ENCODE measurements around the gene CTSA. TPM values are rescaled to one million over a fixed set of nuclear protein-coding genes. Genes with fewer than 3 reads are reported as not detected.

The CTSA gene
- total RNA-seq, 4 donors from 2014 or later: 79.1 to 164 (median 109) TPM

DNA sequence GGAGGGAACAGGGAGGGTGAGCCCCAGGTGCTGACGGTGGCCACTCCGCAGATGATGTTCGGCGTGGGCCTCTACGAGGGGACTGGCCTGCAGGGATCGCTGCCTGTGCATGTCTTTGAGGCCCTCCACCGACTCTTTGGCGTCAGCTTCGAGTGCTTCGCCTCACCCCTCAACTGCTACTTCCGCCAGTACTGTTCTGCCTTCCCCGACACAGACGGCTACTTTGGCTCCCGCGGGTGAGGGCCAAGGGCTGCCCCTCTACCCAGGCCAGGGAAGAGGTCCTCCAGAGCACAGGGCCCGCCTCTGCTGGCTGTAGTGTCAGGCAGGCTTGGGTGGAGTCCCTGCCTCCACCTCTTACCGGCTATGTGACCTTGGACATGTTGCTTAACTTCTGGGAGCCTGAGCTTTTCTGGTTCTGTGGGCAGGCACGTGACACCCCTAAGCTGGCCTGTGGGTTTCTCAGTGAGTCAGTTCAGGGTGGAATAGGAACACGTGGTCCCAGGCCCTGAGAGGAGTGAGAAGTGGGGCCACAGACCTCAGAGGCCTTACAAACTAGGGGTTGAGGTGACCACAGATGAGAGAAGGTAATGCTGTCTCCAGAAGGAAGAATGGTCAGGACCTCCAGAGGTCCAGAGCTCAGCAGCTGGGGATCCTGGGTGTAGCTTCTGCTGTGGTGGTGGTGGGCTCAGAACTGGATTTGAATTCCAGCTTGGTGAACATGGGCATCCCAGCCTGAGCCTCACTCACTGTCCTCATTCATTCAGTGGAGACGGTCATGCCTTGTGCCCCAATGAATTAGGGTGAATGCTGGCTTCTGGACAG is 55.2 kb downstream of the CTSA start:
- TF ChIP-seq, protein P1, sequence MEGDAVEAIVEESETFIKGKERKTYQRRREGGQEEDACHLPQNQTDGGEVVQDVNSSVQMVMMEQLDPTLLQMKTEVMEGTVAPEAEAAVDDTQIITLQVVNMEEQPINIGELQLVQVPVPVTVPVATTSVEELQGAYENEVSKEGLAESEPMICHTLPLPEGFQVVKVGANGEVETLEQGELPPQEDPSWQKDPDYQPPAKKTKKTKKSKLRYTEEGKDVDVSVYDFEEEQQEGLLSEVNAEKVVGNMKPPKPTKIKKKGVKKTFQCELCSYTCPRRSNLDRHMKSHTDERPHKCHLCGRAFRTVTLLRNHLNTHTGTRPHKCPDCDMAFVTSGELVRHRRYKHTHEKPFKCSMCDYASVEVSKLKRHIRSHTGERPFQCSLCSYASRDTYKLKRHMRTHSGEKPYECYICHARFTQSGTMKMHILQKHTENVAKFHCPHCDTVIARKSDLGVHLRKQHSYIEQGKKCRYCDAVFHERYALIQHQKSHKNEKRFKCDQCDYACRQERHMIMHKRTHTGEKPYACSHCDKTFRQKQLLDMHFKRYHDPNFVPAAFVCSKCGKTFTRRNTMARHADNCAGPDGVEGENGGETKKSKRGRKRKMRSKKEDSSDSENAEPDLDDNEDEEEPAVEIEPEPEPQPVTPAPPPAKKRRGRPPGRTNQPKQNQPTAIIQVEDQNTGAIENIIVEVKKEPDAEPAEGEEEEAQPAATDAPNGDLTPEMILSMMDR (IDR thresholded peaks at IDR 0.05; ENCODE audit: low read depth): no peak

DNA sequence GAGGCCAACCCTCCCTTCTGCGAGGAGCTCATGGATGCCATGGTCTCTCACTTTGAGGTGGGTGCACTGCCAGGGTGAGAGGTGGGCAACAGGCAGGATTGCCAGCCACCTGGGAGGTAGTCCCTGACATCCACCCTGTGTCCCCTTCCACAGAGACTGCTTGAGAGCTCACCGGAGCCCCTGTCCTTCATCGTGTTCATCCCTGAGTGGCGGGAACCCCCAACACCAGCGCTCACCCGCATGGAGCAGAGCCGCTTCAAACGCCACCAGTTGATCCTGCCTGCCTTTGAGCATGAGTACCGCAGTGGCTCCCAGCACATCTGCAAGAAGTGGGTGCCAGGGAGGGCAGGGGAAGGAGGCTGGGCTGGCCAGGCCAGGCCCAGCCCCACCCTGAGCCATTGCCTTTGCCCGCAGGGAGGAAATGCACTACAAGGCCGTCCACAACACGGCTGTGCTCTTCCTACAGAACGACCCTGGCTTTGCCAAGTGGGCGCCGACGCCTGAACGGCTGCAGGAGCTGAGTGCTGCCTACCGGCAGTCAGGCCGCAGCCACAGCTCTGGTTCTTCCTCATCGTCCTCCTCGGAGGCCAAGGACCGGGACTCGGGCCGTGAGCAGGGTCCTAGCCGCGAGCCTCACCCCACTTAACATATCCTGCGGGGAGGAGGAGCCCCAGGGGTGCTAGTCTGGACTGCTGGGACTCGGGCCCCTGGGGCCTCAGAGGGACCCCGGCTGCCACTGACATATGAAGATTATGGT is 56.2 kb downstream of the CTSA start:
- TF ChIP-seq, protein P1 (IDR thresholded peaks at IDR 0.05; ENCODE audit: low read depth): no peak

DNA sequence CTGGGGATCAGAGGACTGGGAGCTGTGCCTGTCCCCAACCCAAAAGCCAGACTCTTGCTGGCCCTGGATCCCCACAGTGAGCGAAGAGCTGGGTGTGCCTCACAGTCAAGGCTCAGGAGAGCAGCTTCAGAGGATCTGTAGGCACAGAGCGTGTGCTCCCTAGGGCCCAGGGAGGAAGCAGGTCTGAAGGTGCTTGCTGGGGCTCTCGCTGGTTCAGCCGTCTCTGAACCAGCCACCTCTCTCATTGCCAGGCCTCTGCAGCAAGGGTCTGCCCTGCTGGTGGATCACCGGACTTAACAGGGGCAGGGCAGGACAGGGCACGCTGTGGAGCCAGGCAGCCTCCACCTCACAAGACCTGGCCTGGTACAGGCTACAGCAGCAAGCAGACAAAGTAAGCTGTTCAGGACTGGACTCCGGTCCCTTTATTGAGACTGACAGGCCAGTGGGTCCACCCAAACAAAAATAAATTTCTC is 57.2 kb downstream of the CTSA start:
- TF ChIP-seq, protein P1 (IDR thresholded peaks at IDR 0.05; ENCODE audit: low read depth): no peak

Other genes with a start within 250 kb of the CTSA start
- gene WFDC11, start 221.1 kb upstream of the CTSA start, total RNA-seq: not detected
- not detected for gene WFDC13, start 189.3 kb upstream of the CTSA start, total RNA-seq
- gene WFDC10B, start 186.3 kb upstream of the CTSA start, total RNA-seq: not detected
- not detected for gene SPINT4, start 169.0 kb upstream of the CTSA start, total RNA-seq
- not detected for gene WFDC3, start 99.5 kb upstream of the CTSA start, total RNA-seq
- gene DNTTIP1, start 99.4 kb upstream of the CTSA start, total RNA-seq: 10 to 100 TPM; 17.0 to 28.1 (median 23.3) TPM
- gene UBE2C, start 78.7 kb upstream of the CTSA start, total RNA-seq: 1 to 10 TPM in 3 of 4 donors, not detected in 1; 1.3 to 3.1 (median 1.8) TPM
- 1 to 10 TPM in 3 of 4 donors, not detected in 1; 2.3 to 3.1 (median 2.4) TPM for gene TNNC2, start 64.0 kb upstream of the CTSA start, total RNA-seq
- 100 to 1,000 TPM in 2 of 4 donors, 10 to 100 TPM in 2; 31.6 to 153 (median 90.8) TPM for gene SNX21, start 57.5 kb upstream of the CTSA start, total RNA-seq
- gene ACOT8, start 33.9 kb upstream of the CTSA start, total RNA-seq: 10 to 100 TPM; 21.9 to 32.6 (median 27.1) TPM
- gene ZSWIM3, start 33.7 kb upstream of the CTSA start, total RNA-seq: 1 to 10 TPM; 2.1 to 4.4 (median 2.7) TPM
- gene ZSWIM1, start 10.1 kb upstream of the CTSA start, total RNA-seq: 1 to 10 TPM; 5.9 to 7.0 (median 6.7) TPM
- gene SPATA25, start 3.7 kb upstream of the CTSA start, total RNA-seq: 10 to 100 TPM in 1 of 4 donors, 1 to 10 TPM in 3; 2.2 to 13.4 (median 2.9) TPM
- 10 to 100 TPM in 2 of 4 donors, 1 to 10 TPM in 2; 2.3 to 15.1 (median 10.0) TPM for gene NEURL2, start 127 bp upstream of the CTSA start, total RNA-seq
- 100 to 1,000 TPM; 135 to 475 (median 261) TPM for gene PLTP, start 20.8 kb downstream of the CTSA start, total RNA-seq
- 10 to 100 TPM; 20.7 to 39.2 (median 24.8) TPM for gene PCIF1, start 43.3 kb downstream of the CTSA start, total RNA-seq
- gene ZNF335, start 80.9 kb downstream of the CTSA start, total RNA-seq: 10 to 100 TPM in 3 of 4 donors, 1 to 10 TPM in 1; 9.9 to 21.1 (median 13.7) TPM
- 100 to 1,000 TPM in 1 of 4 donors, 10 to 100 TPM in 1, 1 to 10 TPM in 2; 3.0 to 172 (median 7.5) TPM for gene MMP9, start 117.6 kb downstream of the CTSA start, total RNA-seq
- not detected for gene SLC12A5, start 137.9 kb downstream of the CTSA start, total RNA-seq
- gene NCOA5, start 198.6 kb downstream of the CTSA start, total RNA-seq: 10 to 100 TPM; 23.3 to 26.9 (median 26.3) TPM
- gene CD40, start 227.0 kb downstream of the CTSA start, total RNA-seq: 10 to 100 TPM in 3 of 4 donors, 1 to 10 TPM in 1; 9.5 to 22.8 (median 17.7) TPM